PFSK-1 (cell line): ENCODE results near the gene ALOX12B.

Experiments
- POLR2AphosphoS5 ChIP-seq: IDR thresholded peaks from 2 replicates; pipeline ENCODE4 v1.6.1; 2012; ENCODE audit warnings: low read depth, mild to moderate bottlenecking, control low read depth, low read length, moderate library complexity
- REST ChIP-seq, 2 experiments: IDR thresholded peaks; 2 replicates each; pipeline versions ENCODE4 v1.6.1 to v1.8.0; 2011 to 2012; ENCODE audit warnings: low read depth in 2 of 2, low read length in 2 of 2, control low read depth in 1 of 2, inconsistent platforms in 1 of 2, mild to moderate bottlenecking in 1 of 2, moderate library complexity in 1 of 2; ENCODE audit not compliant: insufficient read depth in 1 of 2
- SIN3A ChIP-seq: IDR thresholded peaks from 2 replicates; pipeline ENCODE4 v1.6.1; 2012; ENCODE audit warnings: mild to moderate bottlenecking, low read length, moderate library complexity, borderline replicate concordance; ENCODE audit not compliant: insufficient read depth
- TAF1 ChIP-seq: IDR thresholded peaks from 2 replicates; pipeline ENCODE4 v1.6.1; 2012; ENCODE audit warnings: low read length, control low read depth, borderline replicate concordance; ENCODE audit not compliant: insufficient read depth

- TF ChIP-seq POLR2AphosphoS5 (no peak), REST (IDR thresholded peaks at IDR 0.05; ENCODE audit: insufficient read depth in 1 of 2, low read depth in 2 of 2, low read length in 2 of 2) (no peak), TAF1 (no peak), SIN3A (no peak)
These were observed 55.6 kb downstream of the ALOX12B start for GRCh38 chr17:8031950-8032349.
